Upper lobe of right lung (tissue), 1 donor: ENCODE data around the gene RIOX2. TPM values are rescaled to one million over a fixed set of nuclear protein-coding genes. Genes with fewer than 3 reads are reported as not detected.

Experiments
- ATAC-seq: fragments of 200-7000 bp; cut with Tn5 transposase; one replicate; pipeline ENCODE4 v1.9.1; 2020; ENCODE audit warnings: mild to moderate bottlenecking, moderate library complexity
- DNase-seq: peaks from one replicate; pipeline ENCODE4 v3.0.0-alpha.2; 2020
- H3K27ac ChIP-seq: fragments of 200-600 bp; one replicate; pipeline ENCODE4 v1.8.0; 2022
- H3K27me3 ChIP-seq: fragments of 200-600 bp; one replicate; pipeline ENCODE4 v1.8.0; 2022; ENCODE audit warnings: mild to moderate bottlenecking
- H3K36me3 ChIP-seq: fragments of 200-600 bp; one replicate; pipeline ENCODE4 v1.8.0; 2022
- H3K4me1 ChIP-seq: fragments of 200-600 bp; one replicate; pipeline ENCODE4 v1.8.0; 2022
- H3K4me3 ChIP-seq: fragments of 200-600 bp; one replicate; pipeline ENCODE4 v1.8.0; 2022; ENCODE audit warnings: mild to moderate bottlenecking
- H3K9me3 ChIP-seq: fragments of 200-600 bp; one replicate; pipeline ENCODE4 v1.8.0; 2022
- intact Hi-C: fragments of 100-400 bp; cut with DNase I; formaldehyde crosslinking; loops from one replicate; pipeline ENCODE4 v1.11.0; 2022
- total RNA-seq: library from RNA; stranded (reverse); fragmentation: NEBNext Ultra II Directional; extraction: Animal tissue kit (Norgen Biotek cat#: 25700); gene quantifications from one replicate; pipeline ENCODE4 v1.2.1, GENCODE V29; 2021
- TF ChIP-seq, protein P1 (sequence below): fragments of 200-600 bp; IDR thresholded peaks from one replicate; pipeline ENCODE4 v1.8.0; 2022; ENCODE audit warnings: antibody characterized with exemption
- donor health status: DM: no; HTN: yes; CAD: no; lungs with severe emphysema.

The RIOX2 gene
- total RNA-seq, 1 donor from 2014 or later = 20.5 TPM

GRCh38 chr3:97975466-97975865, 3.2 kb upstream of the RIOX2 start:
- intact Hi-C loops = no loop called here
- DNase-seq (no peak), ATAC-seq (no peak)
- Histone ChIP-seq H3K4me1 (peaks cover 11% of the 10 kb centered on the region), H3K4me3 (no peak overlapping the region), H3K9me3 (no peaks in the 10 kb centered on the region), H3K27me3 (no peaks in the 10 kb centered on the region), H3K36me3 (no peaks in the 10 kb centered on the region), H3K27ac (no peak overlapping the region)
- TF ChIP-seq, protein P1, sequence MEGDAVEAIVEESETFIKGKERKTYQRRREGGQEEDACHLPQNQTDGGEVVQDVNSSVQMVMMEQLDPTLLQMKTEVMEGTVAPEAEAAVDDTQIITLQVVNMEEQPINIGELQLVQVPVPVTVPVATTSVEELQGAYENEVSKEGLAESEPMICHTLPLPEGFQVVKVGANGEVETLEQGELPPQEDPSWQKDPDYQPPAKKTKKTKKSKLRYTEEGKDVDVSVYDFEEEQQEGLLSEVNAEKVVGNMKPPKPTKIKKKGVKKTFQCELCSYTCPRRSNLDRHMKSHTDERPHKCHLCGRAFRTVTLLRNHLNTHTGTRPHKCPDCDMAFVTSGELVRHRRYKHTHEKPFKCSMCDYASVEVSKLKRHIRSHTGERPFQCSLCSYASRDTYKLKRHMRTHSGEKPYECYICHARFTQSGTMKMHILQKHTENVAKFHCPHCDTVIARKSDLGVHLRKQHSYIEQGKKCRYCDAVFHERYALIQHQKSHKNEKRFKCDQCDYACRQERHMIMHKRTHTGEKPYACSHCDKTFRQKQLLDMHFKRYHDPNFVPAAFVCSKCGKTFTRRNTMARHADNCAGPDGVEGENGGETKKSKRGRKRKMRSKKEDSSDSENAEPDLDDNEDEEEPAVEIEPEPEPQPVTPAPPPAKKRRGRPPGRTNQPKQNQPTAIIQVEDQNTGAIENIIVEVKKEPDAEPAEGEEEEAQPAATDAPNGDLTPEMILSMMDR = no peak

- H3K9me3 ChIP-seq = no peaks in the 10 kb centered on the region
- H3K27me3 ChIP-seq = no peaks in the 10 kb centered on the region
- intact Hi-C loops = no loop called here
- TF ChIP-seq, protein P1 = no peak
- no peak for ATAC-seq
- no peak overlapping the region for H3K27ac ChIP-seq
- H3K4me3 ChIP-seq = no peak overlapping the region
- H3K4me1 ChIP-seq = peaks cover 11% of the 10 kb centered on the region
- H3K36me3 ChIP-seq = no peaks in the 10 kb centered on the region
- no peak for DNase-seq
Observed at GRCh38 chr3:97974996-97975395, 2.8 kb upstream of the RIOX2 start.

- ATAC-seq = no peak
- H3K4me3 ChIP-seq = peak overlapping the region; percentile 86
- H3K36me3 ChIP-seq = no peaks in the 10 kb centered on the region
- intact Hi-C loops = no loop called here
- peak overlapping the region; percentile 84 for H3K27ac ChIP-seq
- no peak for DNase-seq
- no peaks in the 10 kb centered on the region for H3K27me3 ChIP-seq
- TF ChIP-seq, protein P1 = no peak
- no peaks in the 10 kb centered on the region for H3K9me3 ChIP-seq
- H3K4me1 ChIP-seq = peaks cover 15% of the 10 kb centered on the region
Observed at GRCh38 chr3:97972976-97973375, 745 bp upstream of the RIOX2 start.

GRCh38 chr3:97970956-97971620, 1.1 kb downstream of the RIOX2 start:
- TF ChIP-seq, protein P1 = no peak
- ATAC-seq (no peak), DNase-seq (no peak)
- Histone ChIP-seq H3K4me1 (peaks cover 15% of the 10 kb centered on the region), H3K9me3 (no peaks in the 10 kb centered on the region), H3K27ac (peak overlapping the region; percentile 84), H3K4me3 (peak overlapping the region; percentile 86), H3K27me3 (no peaks in the 10 kb centered on the region), H3K36me3 (peaks cover 9% of the 10 kb centered on the region)
- intact Hi-C loops = no loop called here

DNA sequence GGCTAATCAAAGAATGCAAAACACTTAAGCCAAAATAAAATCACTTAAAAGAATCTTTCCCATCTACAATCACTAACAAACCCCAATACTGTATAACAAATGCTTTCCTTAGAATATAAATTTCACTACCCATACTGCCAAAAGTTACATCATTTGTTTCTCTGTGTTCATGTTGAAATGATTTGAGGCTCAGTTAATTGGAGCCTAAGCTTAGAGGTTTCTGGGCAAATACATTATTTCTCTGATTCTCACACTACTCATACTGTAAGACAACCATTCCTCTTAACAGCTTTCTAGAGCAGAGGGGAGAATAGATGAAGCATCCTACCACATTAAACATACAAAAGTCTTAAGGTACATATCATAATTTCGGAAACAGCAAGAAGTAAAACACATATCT, 2.1 kb downstream of the RIOX2 start:
- Histone ChIP-seq H3K36me3 (peaks cover 16% of the 10 kb centered on the region), H3K27ac (no peak overlapping the region), H3K27me3 (no peaks in the 10 kb centered on the region), H3K9me3 (no peaks in the 10 kb centered on the region), H3K4me3 (no peak overlapping the region), H3K4me1 (peaks cover 15% of the 10 kb centered on the region)
- intact Hi-C loops = no loop called here
- ATAC-seq (no peak), DNase-seq (no peak)
- TF ChIP-seq, protein P1 = no peak

- Histone ChIP-seq H3K9me3 (no peaks in the 10 kb centered on the region), H3K4me1 (peaks cover 15% of the 10 kb centered on the region), H3K4me3 (no peak overlapping the region), H3K27me3 (no peaks in the 10 kb centered on the region), H3K27ac (no peak overlapping the region), H3K36me3 (peaks cover 16% of the 10 kb centered on the region)
- intact Hi-C loops = no loop called here
- DNase-seq (no peak), ATAC-seq (no peak)
- TF ChIP-seq, protein P1 = no peak
Observed at GRCh38 chr3:97969541-97969940, 2.7 kb downstream of the RIOX2 start.
